ENCODE data around the gene VWF. TPM values are rescaled to one million over a fixed set of nuclear protein-coding genes. Genes with fewer than 3 reads are reported as not detected.

Gene VWF
- total and polyA plus RNA-seq, 2 experiments from 2014 or later: 0.42 to 0.56 TPM

GRCh38 chr12:6059221-6059620, 65.2 kb downstream of the VWF start (continued):
- TF ChIP-seq, protein P1, sequence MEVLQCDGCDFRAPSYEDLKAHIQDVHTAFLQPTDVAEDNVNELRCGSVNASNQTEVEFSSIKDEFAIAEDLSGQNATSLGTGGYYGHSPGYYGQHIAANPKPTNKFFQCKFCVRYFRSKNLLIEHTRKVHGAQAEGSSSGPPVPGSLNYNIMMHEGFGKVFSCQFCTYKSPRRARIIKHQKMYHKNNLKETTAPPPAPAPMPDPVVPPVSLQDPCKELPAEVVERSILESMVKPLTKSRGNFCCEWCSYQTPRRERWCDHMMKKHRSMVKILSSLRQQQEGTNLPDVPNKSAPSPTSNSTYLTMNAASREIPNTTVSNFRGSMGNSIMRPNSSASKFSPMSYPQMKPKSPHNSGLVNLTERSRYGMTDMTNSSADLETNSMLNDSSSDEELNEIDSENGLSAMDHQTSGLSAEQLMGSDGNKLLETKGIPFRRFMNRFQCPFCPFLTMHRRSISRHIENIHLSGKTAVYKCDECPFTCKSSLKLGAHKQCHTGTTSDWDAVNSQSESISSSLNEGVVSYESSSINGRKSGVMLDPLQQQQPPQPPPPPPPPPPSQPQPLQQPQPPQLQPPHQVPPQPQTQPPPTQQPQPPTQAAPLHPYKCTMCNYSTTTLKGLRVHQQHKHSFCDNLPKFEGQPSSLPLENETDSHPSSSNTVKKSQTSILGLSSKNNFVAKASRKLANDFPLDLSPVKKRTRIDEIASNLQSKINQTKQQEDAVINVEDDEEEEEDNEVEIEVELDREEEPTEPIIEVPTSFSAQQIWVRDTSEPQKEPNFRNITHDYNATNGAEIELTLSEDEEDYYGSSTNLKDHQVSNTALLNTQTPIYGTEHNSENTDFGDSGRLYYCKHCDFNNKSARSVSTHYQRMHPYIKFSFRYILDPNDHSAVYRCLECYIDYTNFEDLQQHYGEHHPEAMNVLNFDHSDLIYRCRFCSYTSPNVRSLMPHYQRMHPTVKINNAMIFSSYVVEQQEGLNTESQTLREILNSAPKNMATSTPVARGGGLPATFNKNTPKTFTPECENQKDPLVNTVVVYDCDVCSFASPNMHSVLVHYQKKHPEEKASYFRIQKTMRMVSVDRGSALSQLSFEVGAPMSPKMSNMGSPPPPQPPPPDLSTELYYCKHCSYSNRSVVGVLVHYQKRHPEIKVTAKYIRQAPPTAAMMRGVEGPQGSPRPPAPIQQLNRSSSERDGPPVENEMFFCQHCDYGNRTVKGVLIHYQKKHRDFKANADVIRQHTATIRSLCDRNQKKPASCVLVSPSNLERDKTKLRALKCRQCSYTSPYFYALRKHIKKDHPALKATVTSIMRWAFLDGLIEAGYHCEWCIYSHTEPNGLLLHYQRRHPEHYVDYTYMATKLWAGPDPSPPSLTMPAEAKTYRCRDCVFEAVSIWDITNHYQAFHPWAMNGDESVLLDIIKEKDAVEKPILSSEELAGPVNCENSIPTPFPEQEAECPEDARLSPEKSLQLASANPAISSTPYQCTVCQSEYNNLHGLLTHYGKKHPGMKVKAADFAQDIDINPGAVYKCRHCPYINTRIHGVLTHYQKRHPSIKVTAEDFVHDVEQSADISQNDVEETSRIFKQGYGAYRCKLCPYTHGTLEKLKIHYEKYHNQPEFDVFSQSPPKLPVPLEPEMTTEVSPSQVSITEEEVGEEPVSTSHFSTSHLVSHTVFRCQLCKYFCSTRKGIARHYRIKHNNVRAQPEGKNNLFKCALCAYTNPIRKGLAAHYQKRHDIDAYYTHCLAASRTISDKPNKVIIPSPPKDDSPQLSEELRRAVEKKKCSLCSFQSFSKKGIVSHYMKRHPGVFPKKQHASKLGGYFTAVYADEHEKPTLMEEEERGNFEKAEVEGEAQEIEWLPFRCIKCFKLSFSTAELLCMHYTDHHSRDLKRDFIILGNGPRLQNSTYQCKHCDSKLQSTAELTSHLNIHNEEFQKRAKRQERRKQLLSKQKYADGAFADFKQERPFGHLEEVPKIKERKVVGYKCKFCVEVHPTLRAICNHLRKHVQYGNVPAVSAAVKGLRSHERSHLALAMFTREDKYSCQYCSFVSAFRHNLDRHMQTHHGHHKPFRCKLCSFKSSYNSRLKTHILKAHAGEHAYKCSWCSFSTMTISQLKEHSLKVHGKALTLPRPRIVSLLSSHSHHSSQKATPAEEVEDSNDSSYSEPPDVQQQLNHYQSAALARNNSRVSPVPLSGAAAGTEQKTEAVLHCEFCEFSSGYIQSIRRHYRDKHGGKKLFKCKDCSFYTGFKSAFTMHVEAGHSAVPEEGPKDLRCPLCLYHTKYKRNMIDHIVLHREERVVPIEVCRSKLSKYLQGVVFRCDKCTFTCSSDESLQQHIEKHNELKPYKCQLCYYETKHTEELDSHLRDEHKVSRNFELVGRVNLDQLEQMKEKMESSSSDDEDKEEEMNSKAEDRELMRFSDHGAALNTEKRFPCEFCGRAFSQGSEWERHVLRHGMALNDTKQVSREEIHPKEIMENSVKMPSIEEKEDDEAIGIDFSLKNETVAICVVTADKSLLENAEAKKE (CRISPR knock-in tag; IDR thresholded peaks at IDR 0.05): no peak
- TF ChIP-seq CTCF (conservative IDR thresholded peaks at IDR 0.05; ENCODE audit: low read depth in 2 of 2) (no peak), EZH2 (IDR thresholded peaks at IDR 0.05; ENCODE audit: low read depth, unreplicated experiment) (no peak), ZNF114 (CRISPR knock-in tag; IDR thresholded peaks at IDR 0.05) (no peak), EZH2phosphoT487 (IDR thresholded peaks at IDR 0.05; ENCODE audit: unreplicated experiment) (no peak), JUNB (IDR thresholded peaks at IDR 0.05; ENCODE audit: unreplicated experiment) (no peak), ZNF331 (CRISPR knock-in tag; IDR thresholded peaks at IDR 0.05; ENCODE audit: low read depth) (no peak), NANOG (IDR thresholded peaks at IDR 0.05; ENCODE audit: borderline replicate concordance) (no peak)
